ENCODE results near the gene PPP1R13B. TPM values are rescaled to one million over a fixed set of nuclear protein-coding genes. Genes with fewer than 3 reads are reported as not detected.
"Not testable (repeated sequence)": the region's sequence is repeated elsewhere in the genome, so short reads cannot be mapped to it uniquely, and the experiment has no call there.

Gene PPP1R13B
- total RNA-seq: 14.1 TPM

DNA sequence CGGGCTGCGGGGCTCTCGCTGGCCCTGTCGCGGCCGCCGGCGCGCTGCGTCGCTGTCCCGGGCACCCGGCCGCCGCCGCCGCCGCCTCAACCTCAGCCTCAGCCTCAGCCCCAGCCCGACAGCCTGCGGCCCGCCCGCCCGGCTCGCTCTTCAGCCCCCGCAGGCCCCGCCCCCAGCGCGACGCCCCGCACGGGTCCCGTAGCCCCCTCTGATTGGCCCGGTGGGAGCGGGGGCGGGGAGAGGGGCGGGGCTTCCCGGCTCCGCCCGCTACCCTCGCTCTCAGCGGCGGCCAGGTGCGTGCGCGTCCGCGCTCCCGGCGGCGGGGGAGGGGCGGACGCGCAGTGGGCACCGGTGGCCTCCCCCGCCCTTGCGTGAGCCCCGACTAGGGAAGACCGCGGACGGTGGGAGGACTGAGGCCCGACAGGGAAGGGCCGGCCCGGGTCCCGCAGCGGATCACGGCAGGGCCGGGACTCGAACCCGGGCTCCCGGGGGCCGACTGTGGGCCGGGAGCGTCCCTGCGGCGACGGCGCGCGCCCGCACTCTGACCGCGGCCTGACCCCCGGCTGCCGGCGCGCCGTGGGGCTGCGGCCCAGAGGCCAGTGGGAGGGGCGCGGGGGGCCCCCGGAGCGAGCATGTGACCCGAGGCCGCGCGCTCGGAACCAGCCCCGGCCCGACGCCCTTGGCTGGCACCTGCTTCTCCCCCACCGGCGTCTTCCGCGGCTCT lies at the start of gene PPP1R13B:
Gene PPP1R13B (minus strand): TSS at position 125 of the 724 bp plus-strand sequence. CDS start 268 bp downstream, outside the sequence.
- peak; percentile 97 for DNase-seq

- no peak for DNase-seq
Measured at GRCh38 chr14:103896578-103896977, 49.2 kb upstream of the PPP1R13B start.

GRCh38 chr14:103894723-103895059 lies 47.3 kb upstream of the PPP1R13B start:
- DNase-seq: no peak

DNA sequence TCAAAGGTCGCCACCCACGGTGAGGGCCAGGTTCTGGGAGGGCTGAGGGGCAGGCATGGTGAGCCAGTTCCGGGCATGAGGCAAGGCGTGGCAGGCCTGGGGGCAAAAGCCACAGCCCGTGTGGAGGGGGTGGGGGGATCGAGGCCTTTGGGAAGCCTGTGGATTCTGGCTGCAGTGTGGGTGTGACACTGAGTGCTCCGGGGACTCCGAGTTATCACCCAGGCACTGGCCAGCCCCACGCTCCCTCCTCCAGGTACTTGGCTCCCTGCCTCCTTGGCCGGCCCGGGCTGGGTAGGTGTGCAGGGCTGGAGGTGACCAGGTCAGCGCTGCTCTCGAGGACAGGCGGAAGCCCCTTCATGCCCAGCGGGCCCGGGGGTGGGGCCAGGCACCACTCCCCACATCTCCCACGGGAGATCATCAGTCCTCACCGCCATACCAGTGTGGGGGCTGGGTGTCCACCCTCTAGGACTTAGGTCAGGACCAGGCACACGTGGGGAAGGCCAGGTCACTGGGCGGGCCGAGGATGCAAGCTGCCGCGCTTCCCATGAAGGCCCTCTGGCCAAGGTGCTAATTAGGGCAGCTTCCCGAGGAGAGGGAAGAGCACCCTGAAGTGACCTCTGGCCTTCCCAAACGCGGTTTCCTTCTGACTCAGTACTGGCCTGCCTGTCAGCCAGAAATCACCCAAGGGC lies 46.8 kb upstream of the PPP1R13B start:
- DNase-seq: no peak

DNA sequence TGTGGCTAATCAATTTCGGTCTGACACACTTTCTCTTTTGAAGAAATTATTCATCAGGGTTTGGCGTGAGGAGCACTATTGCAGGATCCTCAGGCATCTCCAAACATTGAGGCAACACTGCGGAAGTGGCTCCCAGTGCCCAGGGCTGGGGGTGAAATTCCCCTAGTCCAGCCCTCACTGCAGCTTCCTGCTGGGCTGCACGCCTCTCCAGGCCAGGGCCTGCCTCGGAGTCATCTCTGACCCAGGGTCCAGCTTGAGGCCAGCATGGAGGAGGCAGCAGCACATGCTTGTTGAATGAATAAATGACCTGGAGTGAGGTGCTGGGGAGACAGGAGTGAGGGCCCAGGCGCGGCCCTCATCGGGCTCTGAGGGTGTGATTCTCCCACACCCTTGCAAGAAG lies 44.9 kb upstream of the PPP1R13B start:
- DNase-seq: no peak

DNA sequence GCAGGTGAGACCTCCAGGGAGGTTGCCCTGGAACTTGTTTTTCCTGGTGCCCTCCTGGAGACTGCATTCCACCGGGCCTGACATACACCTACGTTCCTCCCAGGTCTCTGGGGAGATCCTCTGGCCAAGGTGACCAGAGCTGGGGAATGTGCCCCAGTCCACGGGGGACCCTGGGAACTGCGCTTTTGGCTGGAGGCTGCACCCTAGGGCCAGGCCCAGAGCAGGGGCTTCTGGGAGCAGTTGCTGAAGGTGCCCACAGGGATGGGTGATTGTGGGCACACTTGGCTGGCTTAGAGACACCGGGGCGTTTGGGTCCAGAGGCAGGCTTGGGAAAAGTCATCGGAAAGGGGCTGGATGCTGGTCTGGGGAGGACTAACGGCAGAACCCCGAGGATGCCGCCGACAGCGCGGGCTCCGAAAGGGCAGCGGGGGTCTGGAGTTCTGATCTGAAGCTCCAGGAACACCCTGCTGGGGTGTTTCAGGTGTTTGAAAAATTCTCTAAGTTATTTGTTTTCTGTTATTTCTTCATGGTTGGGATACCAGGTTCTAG lies 44.4 kb upstream of the PPP1R13B start:
- no peak for DNase-seq

DNA sequence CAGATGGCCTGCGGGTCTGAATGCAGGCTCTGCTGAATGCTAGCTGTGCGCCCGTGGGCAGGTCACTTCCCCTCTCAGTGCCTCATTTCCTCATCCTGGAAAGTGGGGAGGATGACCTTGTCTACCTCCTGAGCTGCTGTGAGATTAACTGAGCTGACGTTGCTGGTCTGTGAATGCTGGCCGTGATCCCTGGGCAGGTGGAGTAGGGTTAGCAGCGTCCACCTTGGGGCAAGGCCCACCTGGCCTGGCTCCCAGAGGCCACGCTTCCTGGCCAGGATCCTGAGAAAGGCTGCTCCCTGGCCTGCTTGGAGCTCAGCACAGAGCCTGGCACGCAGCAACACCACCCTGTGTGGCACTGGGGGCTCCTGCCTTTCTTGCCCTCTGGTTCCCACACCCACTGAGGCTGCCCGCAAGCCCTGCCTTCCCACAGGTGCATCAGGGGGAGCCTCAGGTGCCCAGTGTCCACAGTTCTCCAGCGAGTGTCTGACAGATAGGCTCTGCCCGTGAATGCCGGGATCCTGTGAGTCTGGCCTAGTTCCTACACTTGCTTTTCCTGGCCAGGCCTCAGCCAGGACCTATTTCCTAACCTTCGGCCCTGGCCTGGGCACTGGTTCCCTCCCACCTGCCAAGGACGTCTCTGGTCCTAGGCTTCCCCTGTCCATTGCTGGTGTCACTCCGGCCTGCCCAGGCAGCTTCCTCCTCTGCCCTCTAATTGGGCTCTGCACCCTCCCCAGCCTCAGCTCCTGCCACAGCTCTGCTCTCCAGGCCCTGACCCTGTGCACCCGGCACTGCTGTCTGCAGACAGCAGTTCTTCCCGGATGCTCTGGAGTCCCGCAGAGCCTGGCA lies 43.7 kb upstream of the PPP1R13B start:
- DNase-seq: no peak

DNA sequence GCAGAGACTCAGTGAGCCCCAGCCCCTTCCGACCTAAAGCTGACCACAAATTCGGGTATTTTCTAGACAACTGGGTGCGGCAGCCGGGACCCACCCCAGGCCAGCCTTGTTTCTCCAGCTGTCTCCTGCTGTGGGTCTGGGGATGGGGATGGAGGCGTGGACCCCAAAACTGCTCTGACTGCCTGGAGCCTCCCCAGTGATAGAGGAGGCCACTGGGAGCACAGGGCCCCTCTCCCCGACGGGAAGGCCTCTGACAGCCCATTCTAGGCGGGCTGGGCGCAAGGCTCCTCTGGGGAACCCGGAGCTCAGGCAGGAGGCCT lies 42.6 kb upstream of the PPP1R13B start:
- DNase-seq: no peak

- DNase-seq: no peak
Measured at GRCh38 chr14:103889313-103890051, 42.1 kb upstream of the PPP1R13B start.

DNA sequence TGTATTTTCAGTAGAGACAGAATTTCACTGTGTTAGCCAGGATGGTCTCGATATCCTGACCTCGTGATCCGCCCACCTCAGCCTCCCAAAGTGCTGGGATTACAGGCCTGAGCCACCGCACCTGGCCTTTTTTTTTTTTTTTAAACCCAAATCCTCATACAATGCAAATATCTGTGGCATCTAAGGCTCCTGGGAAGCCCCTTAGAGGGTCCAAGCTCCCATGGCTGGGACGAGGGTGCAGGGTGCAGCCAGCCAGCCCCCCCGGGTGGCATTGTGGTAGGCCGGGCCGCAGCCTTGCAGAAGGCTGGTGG lies 41.6 kb upstream of the PPP1R13B start:
- DNase-seq: not testable (repeated sequence)

DNA sequence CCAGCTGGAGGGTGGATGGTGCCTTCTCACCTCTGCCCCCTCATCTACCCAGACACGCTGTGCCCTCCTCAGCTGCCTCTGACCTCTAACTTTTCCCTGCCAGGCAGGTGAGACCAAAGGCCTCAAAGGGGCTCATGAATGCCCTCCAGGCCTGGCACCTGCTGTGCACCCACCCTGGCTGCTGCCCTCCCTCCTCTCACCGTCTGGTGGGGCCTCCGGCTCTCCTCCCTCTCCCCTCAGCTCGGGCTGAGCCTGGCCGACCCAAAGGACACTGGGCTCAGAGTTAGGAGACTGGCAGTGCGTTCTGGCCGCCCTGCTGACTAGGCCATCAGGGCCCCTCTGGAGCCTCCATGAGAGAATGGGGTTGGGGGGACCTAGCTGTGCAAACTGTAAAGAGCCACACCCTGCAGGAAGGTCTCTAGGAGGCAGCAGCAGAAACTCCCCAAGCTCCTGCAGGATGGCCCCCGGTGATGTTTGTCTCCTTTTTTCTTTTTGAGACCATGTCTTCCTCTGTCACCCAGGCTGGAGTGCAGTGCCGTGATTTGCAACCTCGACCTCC lies 40.3 kb upstream of the PPP1R13B start:
- no peak for DNase-seq

DNA sequence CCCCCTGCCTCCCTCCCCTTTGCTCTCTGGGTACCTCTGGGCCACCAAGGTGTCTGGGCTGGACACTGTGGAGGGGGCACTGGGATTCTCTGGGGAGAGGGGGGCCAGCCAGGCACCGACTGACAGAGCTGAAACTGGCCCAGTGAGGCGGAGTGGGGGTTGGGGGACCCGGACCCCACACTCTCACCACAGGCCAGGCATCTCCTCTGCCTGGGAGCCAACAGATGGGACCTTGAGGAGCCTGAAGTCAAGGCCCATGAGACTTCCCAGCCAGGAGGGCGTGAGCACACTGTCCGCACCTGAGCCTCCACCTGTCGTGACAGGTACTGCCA lies 39.8 kb upstream of the PPP1R13B start:
- no peak for DNase-seq

- DNase-seq: no peak
Measured at GRCh38 chr14:103886304-103887169, 39.2 kb upstream of the PPP1R13B start.

GRCh38 chr14:103885509-103885932 lies 38.1 kb upstream of the PPP1R13B start:
- no peak for DNase-seq

DNA sequence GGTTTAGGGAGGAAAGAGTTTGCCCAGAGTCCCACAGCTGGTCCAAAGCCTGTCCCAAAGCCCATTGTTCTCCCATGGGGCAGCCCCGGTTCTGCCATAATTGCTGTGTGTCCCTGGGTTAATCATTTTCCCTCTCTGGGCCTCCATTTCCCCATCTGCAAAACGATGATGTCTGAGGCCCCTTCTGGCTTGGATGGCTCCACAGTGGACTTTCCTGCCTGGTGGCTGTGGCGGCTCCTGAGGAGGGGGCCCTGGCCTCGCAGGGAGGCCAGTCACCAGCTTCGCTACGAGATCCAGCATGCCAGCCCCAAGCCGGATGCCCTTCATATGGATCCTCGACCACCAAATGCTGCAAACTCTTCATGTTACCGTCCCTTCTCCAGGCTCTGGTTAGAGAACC lies 37.5 kb upstream of the PPP1R13B start:
- DNase-seq: no peak

- DNase-seq: no peak
Measured at GRCh38 chr14:103883263-103883523, 35.8 kb upstream of the PPP1R13B start.

- DNase-seq: no peak
Measured at GRCh38 chr14:103882503-103883262, 35.3 kb upstream of the PPP1R13B start.

- DNase-seq: peak; percentile 45
Measured at GRCh38 chr14:103881268-103882201, 34.2 kb upstream of the PPP1R13B start.

Measured in tongue (tissue), 2 donors.